Stomach (tissue), 4 donors: Measurements from ENCODE around the gene TUBA1A.

ENCODE experiments used
- EP300 ChIP-seq: sonication (generic); formaldehyde crosslinking; IDR thresholded peaks from one replicate; pipeline ENCODE4 v1.6.1; 2017; ENCODE audit warnings: antibody characterized with exemption
- POLR2AphosphoS5 ChIP-seq, 3 donors: sonication (generic); formaldehyde crosslinking; IDR thresholded peaks; one replicate each; pipeline ENCODE4 v1.6.1; 2016; ENCODE audit warnings: antibody characterized with exemption in 3 of 3
- TF ChIP-seq, protein P1 (sequence below), 7 experiments: fragments of 450-650 bp in 4 of 7; fragments of 200-600 bp in 3 of 7; sonication (generic) in 3 of 7; IDR thresholded peaks; one replicate each; pipeline ENCODE4 v1.5.1; 2016 to 2019; ENCODE audit warnings: antibody characterized with exemption in 7 of 7, control low read depth in 2 of 7, mild to moderate bottlenecking in 1 of 7

DNA sequence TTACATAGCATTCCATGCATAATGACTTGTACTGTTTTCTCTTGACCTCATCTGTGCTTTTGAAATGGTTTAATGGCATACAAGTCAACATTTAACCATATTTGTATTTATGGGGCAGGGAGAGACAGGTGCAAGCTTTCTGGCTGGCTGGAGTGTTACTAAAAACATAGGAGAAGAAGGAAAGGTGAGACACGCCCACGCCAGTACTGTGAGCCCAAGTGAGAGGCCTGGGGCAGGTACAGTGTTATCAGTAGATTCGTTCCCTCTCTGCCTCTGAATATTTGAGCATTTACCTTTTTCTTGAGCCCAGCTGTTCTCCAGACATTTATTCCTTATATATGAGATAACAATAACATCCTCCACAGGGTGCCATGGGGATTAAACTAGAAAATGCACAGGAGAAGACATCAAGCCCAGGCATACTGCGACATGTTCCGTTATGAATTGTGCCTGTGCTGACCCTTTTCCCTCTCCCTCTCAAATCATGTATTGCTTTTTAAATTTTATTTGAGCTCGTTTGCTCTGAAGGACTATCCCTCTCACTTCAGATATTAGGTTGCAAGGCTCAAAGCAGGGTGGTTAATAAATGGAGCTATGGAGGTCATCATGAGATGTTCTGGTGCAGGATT lies 41.4 kb upstream of the TUBA1A start:
- TF ChIP-seq, protein P1, sequence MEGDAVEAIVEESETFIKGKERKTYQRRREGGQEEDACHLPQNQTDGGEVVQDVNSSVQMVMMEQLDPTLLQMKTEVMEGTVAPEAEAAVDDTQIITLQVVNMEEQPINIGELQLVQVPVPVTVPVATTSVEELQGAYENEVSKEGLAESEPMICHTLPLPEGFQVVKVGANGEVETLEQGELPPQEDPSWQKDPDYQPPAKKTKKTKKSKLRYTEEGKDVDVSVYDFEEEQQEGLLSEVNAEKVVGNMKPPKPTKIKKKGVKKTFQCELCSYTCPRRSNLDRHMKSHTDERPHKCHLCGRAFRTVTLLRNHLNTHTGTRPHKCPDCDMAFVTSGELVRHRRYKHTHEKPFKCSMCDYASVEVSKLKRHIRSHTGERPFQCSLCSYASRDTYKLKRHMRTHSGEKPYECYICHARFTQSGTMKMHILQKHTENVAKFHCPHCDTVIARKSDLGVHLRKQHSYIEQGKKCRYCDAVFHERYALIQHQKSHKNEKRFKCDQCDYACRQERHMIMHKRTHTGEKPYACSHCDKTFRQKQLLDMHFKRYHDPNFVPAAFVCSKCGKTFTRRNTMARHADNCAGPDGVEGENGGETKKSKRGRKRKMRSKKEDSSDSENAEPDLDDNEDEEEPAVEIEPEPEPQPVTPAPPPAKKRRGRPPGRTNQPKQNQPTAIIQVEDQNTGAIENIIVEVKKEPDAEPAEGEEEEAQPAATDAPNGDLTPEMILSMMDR (IDR thresholded peaks at IDR 0.05): no peak
- TF ChIP-seq EP300: no peak
- TF ChIP-seq POLR2AphosphoS5 (IDR thresholded peaks at IDR 0.05): no peak
